HG03457 (cell line): Measurements from ENCODE around the gene FGD6.
"Not testable (repeated sequence)": the region's sequence is repeated elsewhere in the genome, so short reads cannot be mapped to it uniquely, and the experiment has no call there.

Experiments
- ATAC-seq: cut with Tn5 transposase; IDR thresholded peaks from one replicate; pipeline ENCODE4 v1.9.1; 2021; ENCODE audit warnings: moderate number of reproducible peaks; ENCODE audit not compliant: unreplicated experiment

FGD6 gene

GRCh38 chr12:95096852-95097251 is 120.4 kb downstream of the FGD6 start:
- no peak for ATAC-seq

- no peak for ATAC-seq
These were observed 120.9 kb downstream of the FGD6 start for GRCh38 chr12:95096378-95096777.

- not testable (repeated sequence) for ATAC-seq
These were observed 121.4 kb downstream of the FGD6 start for GRCh38 chr12:95095866-95096265.

GRCh38 chr12:95089462-95089861 is 127.8 kb downstream of the FGD6 start:
- ATAC-seq, result no peak

- ATAC-seq, result no peak
These were observed 128.9 kb downstream of the FGD6 start for GRCh38 chr12:95088379-95088778.

GRCh38 chr12:95085612-95086011 is 131.7 kb downstream of the FGD6 start:
- no peak for ATAC-seq

- no peak for ATAC-seq
These were observed 133.3 kb downstream of the FGD6 start for GRCh38 chr12:95083938-95084337.

- no peak for ATAC-seq
These were observed 133.8 kb downstream of the FGD6 start for GRCh38 chr12:95083471-95083870.

GRCh38 chr12:95077341-95077740 is 139.9 kb downstream of the FGD6 start:
- no peak for ATAC-seq

- ATAC-seq, result no peak
These were observed 142.5 kb downstream of the FGD6 start for GRCh38 chr12:95074766-95075165.

- ATAC-seq, result no peak
These were observed 143.4 kb downstream of the FGD6 start for GRCh38 chr12:95073698-95074520.

- peak; percentile 81 for ATAC-seq
These were observed 144.2 kb downstream of the FGD6 start, which contains the start of gene NR2C1 for GRCh38 chr12:95072900-95073697. TSS of gene NR2C1 (minus strand) at chr12:95073618. CDS start at chr12:95067384, 6,234 bp downstream.

- no peak for ATAC-seq
These were observed 146.9 kb downstream of the FGD6 start for GRCh38 chr12:95070378-95070777.

GRCh38 chr12:95066091-95066855 is 151.0 kb downstream of the FGD6 start:
- ATAC-seq, result no peak

GRCh38 chr12:95060951-95061350 is 156.3 kb downstream of the FGD6 start:
- no peak for ATAC-seq

GRCh38 chr12:95059984-95060383 is 157.3 kb downstream of the FGD6 start:
- no peak for ATAC-seq

- no peak for ATAC-seq
These were observed 159.8 kb downstream of the FGD6 start for GRCh38 chr12:95057424-95057823.

- no peak for ATAC-seq
These were observed 162.2 kb downstream of the FGD6 start for GRCh38 chr12:95055057-95055456.

- no peak for ATAC-seq
These were observed 163.1 kb downstream of the FGD6 start for GRCh38 chr12:95054206-95054605.

GRCh38 chr12:95051241-95051640 is 166.0 kb downstream of the FGD6 start:
- ATAC-seq, result no peak

GRCh38 chr12:95037906-95038305 is 179.4 kb downstream of the FGD6 start:
- no peak for ATAC-seq
